NB4 (cell line): ENCODE results near the gene STK32B.

Experiments used
- DNase-seq: peaks from one replicate; pipeline ENCODE4 v3.0.0; 2010; ENCODE audit warnings: low read depth
- H3K4me3 ChIP-seq: one replicate; pipeline ENCODE4 v1.5.1; 2011; ENCODE audit warnings: mild to moderate bottlenecking, low read depth, low read length, moderate library complexity
- MYC ChIP-seq: IDR thresholded peaks from 2 replicates; pipeline ENCODE4 v1.6.1; 2011; ENCODE audit warnings: low read depth, low read length
- POLR2A ChIP-seq: IDR thresholded peaks from 2 replicates; pipeline ENCODE4 v1.6.1; 2011; ENCODE audit warnings: mild to moderate bottlenecking; ENCODE audit not compliant: insufficient read length; ENCODE audit errors: extremely low read depth
- TF ChIP-seq, protein P1 (sequence below): IDR thresholded peaks from one replicate; pipeline ENCODE4 v1.5.1; 2012; ENCODE audit warnings: low read depth, low read length
- TF ChIP-seq, protein P2 (sequence below): IDR thresholded peaks from 2 replicates; pipeline ENCODE4 v1.6.1; 2011; ENCODE audit warnings: low read depth, low read length

Gene STK32B

DNA sequence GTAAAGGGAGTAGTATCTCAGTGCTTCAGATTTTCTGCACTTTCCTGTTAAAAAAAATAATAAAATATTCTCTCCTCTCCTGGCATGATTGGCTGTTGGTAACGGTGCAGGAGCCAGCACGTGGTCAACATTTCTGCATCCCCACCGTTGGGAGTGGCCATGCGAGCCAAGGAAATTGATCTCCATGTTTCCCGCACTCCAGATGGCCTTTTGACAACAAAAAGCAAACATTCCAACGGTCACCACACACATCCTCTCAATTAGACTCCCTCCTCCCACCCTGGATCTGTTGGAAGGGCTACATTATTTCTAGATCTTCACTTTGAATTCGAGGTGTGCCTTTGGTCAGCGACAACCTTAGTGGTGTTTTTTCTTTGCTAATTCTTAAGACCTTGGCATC lies 45.0 kb downstream of the STK32B start:
- H3K4me3 ChIP-seq: no peak overlapping the region
- DNase-seq: no peak
- TF ChIP-seq POLR2A (no peak), MYC (no peak)
- TF ChIP-seq, protein P1, sequence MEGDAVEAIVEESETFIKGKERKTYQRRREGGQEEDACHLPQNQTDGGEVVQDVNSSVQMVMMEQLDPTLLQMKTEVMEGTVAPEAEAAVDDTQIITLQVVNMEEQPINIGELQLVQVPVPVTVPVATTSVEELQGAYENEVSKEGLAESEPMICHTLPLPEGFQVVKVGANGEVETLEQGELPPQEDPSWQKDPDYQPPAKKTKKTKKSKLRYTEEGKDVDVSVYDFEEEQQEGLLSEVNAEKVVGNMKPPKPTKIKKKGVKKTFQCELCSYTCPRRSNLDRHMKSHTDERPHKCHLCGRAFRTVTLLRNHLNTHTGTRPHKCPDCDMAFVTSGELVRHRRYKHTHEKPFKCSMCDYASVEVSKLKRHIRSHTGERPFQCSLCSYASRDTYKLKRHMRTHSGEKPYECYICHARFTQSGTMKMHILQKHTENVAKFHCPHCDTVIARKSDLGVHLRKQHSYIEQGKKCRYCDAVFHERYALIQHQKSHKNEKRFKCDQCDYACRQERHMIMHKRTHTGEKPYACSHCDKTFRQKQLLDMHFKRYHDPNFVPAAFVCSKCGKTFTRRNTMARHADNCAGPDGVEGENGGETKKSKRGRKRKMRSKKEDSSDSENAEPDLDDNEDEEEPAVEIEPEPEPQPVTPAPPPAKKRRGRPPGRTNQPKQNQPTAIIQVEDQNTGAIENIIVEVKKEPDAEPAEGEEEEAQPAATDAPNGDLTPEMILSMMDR: no peak
- TF ChIP-seq, protein P2, sequence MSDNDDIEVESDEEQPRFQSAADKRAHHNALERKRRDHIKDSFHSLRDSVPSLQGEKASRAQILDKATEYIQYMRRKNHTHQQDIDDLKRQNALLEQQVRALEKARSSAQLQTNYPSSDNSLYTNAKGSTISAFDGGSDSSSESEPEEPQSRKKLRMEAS: no peak

DNA sequence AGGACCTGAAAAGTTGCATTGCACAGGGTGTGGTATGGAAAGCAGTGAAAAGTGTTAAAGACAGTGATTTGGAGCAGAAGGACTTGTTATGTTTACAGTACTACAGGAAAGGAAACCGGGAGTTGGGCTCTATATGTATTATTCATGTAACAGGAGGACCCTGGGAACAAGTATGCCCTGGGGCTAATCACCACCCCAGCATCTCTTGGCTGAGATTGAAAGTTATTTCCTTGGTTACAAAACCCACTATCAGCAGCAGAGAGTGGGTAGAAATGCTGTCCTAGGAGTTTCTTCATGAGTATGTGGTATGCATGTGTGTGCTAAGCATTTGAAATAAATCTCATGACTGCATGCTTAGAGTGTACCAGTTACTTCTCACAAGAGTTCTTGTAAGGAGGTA lies 46.9 kb downstream of the STK32B start:
- H3K4me3 ChIP-seq: no peak overlapping the region
- no peak for DNase-seq
- TF ChIP-seq, protein P2: no peak
- TF ChIP-seq, protein P1: no peak
- TF ChIP-seq POLR2A: no peak
- TF ChIP-seq MYC: no peak

DNA sequence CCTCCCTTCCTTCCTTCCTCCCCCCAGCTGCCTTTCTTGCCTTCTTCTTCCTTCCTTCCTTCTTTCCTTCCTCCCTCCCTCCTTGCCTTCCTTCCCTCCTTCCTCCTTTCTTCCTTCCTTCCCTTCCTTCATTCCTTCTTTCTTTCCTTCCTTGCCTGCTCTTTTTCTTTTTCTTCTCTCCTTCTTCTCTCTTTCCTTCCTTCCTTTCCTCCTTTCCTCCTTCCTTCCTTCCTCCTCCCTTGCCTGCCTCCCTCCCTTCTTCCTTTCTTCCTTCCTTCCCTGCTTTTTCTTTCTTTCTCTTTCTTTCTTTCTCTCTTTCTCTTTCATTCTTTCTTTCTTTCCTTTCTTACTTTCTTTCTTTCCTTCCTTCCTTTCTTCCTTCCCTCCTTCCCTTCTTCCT lies 49.1 kb downstream of the STK32B start:
- DNase-seq: no peak
- TF ChIP-seq, protein P2: no peak
- TF ChIP-seq MYC (no peak), POLR2A (no peak)
- TF ChIP-seq, protein P1: no peak
- no peak overlapping the region for H3K4me3 ChIP-seq

DNA sequence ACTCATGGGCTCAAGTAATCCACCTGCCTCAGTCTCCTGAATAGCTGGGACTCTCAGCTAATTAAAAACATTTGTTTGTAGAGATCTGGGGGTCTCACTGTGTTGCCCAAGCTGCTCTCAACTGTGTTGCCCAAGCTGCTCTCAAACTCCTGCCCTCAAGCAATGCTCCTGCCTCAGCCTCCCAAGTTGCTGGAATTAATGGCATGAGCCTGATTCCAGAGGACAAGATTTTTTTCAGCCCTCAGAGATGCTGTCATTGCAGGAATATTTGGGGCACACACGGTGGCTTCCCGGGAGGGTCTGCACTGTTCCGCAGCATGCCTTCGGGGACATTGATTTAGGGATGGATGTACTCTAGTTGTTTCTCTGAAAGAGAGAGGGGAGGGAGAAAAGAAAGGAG lies 49.7 kb downstream of the STK32B start:
- H3K4me3 ChIP-seq: no peak overlapping the region

DNA sequence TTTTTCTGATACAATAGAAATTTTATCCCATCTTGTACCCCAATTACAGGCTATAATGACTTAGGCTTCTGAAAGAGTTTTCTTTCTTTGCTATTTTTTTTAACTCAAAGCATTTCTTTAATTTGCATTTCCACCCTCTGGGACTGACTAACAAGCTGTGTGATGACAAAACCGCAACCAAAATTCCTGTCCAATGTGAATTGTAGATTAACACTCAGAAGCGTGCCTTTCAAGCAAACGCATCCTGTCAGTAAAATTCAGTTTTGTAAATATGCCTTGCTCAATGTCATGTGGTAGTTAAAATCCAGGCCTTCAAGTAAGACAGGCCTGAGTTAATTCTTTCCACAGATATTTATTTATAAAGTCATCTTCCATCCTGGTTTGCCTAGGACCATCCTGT lies 50.3 kb downstream of the STK32B start:
- TF ChIP-seq, protein P1: no peak
- TF ChIP-seq POLR2A: no peak
- TF ChIP-seq, protein P2: no peak
- TF ChIP-seq MYC: no peak
- no peak for DNase-seq
- no peak overlapping the region for H3K4me3 ChIP-seq

More for the DNA sequence above, 49.7 kb downstream of the STK32B start:
- TF ChIP-seq, protein P2: no peak
- TF ChIP-seq, protein P1: no peak
- TF ChIP-seq POLR2A (no peak), MYC (no peak)
- DNase-seq: no peak

DNA sequence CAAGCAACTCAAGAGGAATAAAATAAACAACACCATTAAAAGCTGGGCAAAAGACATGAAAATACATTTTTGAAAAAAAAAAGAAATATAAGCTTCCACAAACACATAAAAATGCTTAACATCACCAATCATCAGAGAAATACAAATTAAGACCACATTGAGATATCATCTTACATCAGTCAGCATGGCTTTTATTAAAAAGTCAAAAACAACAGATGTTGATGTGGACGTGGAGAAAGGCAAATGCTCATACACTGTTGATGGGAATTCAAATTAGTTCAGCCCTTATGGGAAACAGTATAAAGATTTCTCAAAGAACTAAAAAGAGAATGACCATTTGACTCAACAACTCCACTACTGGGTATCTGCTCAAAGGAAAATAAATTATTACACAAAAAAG lies 59.6 kb downstream of the STK32B start:
- TF ChIP-seq, protein P1: no peak
- H3K4me3 ChIP-seq: no peak overlapping the region
- no peak for DNase-seq
